CD4-positive, alpha-beta T cell treated with Interleukin-15 for 1 hour (primary cell): ENCODE results near the gene ANKRD60.

Experiments
- DNase-seq: peaks from one replicate; pipeline ENCODE4 v3.0.0-alpha.2; 2020

ANKRD60 gene, protein sequence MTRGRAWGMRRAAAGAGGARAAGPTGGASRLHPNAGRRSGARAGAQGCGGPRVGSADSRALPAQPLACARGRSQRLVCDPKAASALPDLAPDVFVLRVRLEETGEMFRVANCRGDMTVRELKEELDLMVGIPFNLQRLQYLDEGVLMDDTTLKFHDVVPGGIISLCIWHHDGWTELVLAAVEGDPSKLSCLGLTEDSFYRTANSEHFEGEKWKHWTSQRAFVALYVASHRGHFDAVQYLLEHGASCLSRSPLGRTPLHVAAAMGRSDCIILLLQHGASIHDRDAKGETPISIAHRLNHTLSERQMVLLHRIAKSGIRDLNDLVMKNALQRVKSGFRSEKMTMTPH

DNA sequence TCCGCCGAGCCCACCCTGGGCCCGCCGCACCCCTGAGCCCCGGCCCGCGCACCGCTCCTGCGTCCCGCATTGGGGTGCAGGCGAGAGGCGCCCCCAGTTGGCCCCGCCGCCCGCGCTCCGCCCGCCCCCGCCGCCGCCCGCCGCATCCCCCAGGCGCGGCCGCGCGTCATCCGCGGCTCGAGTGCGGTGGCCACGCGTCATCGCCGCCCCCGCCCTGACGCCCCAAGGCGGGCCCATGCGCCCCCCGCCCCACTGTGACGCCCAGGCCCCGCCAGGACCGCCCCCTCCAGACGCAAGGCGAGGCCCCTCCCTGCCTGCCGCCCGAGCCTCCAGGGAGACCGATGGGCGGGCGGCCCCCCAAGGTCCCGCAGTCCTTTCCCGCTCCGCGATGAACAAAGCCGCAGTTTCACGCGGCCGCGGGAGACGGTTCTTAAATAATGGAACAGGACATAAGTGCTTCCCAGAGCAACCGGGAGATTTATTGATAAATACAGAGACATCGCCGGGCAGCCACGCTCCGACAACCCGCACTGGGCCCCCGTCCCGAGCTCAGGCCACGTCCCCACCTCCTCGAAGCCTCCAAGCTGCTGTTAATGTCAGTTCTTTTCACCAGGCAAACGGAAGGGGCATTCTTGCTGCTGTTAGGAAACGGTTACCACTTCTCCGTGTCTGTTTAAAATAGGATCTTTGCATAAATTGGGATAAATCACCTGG, at the start of gene ANKRD60:
ANKRD60 (minus strand) TSS at position 170 of the 714 bp plus-strand sequence; CDS start at position 170, 0 bp downstream.
- DNase-seq, result peak; percentile 63

- DNase-seq, result no peak
These were observed 49.4 kb upstream of the ANKRD60 start for GRCh38 chr20:58277578-58278472.

GRCh38 chr20:58277107-58277506, 48.7 kb upstream of the ANKRD60 start:
- no peak for DNase-seq

- no peak for DNase-seq
These were observed 45.9 kb upstream of the ANKRD60 start for GRCh38 chr20:58274384-58274783.

DNA sequence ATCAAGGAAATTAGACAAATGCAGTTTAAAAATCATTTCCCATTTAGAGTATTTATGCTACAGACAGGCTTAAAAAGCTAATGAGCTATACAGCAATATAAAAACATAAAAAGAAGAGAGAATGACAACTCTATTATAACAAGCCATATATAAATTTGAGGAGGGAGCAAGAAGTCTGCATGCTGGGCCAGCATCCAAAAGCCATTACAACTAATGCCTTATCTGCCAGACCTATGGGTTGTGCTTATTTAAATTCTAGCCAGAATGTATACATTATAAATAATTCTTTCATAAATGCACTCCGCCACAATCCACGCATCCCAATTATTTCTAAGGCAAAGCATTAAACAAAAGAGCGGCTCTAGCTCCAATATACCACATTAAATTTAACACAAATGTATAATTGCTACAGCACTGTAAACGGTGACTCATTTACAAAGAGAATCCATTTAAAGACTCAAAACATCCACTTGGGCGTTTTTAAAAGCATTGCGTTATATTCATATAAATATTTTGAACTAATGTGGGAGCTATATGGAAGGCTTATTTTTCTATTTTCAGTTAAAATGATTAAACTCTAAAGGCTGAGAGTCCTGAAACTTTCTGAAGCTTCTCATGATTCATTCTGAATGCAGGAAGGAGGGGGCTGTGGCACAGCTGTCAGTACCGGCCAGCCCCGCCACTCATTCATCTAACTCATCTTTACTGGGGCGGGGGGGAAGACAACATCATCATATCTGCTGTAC, 43.3 kb upstream of the ANKRD60 start:
- DNase-seq, result no peak

GRCh38 chr20:58268936-58269619, 40.6 kb upstream of the ANKRD60 start:
- DNase-seq, result no peak

GRCh38 chr20:58268421-58268821, 40.0 kb upstream of the ANKRD60 start:
- no peak for DNase-seq

DNA sequence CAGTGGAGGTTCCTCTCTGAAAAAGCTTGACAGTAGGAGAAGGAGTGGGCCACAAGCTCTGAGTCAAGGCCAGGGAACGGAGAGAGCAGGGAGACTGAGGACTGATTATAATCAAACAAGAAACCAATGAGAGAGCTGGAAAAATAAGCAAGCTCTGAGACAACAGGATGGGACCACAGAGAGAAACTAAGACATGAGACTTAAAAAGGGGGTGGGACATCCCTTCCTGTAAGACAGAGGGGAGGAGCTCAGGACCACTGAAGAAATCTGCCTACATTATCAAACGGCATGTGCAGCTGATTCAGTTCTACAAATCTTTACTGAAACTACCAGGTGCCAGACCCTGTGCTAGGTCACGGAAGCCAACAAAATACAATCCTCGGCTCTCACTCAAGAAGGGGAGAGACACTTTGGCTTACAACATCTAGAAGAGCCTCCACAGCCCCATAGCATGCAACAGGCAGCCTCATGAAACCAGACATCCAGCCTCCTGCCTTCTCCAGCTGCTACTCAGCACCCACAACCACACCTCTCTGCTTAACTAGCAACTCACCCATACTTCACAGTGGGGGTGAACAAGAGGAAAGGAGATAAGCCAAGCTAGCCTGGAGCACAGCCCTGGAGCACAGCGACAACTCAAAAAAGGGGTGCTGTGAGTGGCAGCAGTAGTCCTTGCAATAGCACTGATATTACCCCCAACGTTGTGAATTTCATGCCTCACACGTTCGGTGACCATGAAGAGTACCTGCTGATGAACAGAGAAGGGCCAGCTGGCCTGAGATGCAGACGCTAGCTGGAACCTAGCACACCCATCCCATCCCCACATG, 39.1 kb upstream of the ANKRD60 start:
- DNase-seq, result no peak

DNA sequence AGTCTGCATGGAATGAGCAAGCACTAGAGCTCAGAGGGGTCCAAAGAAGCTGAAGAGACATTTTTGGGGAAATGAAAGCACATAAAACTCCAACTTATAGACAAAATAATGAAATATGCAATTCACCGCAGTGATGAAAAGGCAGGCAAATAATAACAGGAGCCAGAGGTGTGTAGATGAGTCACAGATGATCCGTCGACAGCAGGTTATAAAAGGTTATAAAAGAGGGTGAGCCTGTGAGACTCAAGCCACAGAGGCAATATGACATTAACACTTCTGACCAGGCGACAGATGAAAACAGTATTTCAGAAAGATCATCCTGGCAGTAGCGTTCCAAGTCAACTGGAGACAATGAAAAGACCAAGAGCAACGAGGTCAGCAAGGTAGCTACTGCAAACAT, 35.8 kb upstream of the ANKRD60 start:
- no peak for DNase-seq

GRCh38 chr20:58261660-58262059, 33.2 kb upstream of the ANKRD60 start:
- no peak for DNase-seq

- DNase-seq, result no peak
These were observed 31.6 kb upstream of the ANKRD60 start for GRCh38 chr20:58260006-58260405.

- no peak for DNase-seq
These were observed 28.4 kb upstream of the ANKRD60 start for GRCh38 chr20:58256842-58257241.

GRCh38 chr20:58256307-58256706, 27.9 kb upstream of the ANKRD60 start:
- no peak for DNase-seq

GRCh38 chr20:58254890-58255289, 26.4 kb upstream of the ANKRD60 start:
- no peak for DNase-seq

DNA sequence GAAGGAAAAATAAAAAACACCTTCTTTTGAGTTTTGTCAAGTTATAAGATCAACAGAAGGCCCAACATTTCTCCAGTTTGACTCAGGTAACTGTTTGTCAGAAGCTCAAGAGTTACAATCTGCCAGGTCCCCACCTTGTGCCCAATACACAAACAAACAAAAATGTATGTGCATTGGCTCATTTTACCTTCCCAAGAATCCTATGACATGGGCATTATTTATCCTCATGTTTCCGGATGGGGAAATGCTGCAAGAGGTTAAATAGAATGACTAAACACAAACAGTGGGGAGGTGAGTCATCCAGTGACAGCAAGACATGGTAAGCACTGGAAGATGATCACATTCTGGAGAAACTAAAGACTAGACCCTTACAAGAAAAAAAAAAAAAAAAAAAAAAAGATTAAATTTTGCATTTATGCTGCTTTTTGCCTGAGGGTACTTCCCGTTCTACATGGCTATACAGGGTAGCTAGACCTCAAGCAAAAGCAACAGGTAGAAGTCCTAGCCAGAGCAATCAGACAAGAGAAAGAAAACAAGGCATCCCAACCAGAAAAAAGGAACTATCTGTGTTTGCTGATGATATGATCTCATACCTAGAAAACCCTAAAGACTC, 23.6 kb upstream of the ANKRD60 start:
- no peak for DNase-seq

DNA sequence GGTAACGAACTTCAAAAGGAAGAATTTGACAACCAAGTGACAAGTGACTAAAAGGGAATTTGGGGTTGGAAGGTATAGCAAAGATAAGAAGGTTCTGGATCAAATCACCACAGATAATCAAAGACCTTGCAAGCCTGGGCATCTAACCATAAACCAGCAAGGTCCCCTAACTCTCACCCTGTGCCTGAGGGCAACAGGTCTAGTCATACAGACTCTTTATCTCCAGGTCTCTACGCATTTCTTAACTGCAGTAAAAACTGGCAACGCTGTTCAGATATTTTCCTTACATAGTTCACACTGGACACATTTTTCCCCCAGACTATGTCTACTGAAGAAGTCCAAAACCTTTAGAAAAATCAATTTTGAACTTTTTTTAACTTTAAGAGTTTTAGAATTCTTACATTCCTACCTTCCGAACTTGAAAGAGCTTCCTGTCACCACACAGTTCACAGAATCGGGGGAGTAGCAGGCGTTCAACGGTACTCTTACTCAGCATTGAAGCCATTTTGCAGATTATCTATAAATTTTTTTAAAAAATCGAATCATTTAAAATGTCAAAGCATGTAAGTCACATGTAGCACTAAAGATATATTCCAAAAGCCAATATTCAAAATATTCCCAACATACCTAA, 23.0 kb upstream of the ANKRD60 start:
- no peak for DNase-seq

- DNase-seq, result no peak
These were observed 17.9 kb upstream of the ANKRD60 start for GRCh38 chr20:58246346-58246745.

- DNase-seq, result no peak
These were observed 17.5 kb upstream of the ANKRD60 start for GRCh38 chr20:58245931-58246330.

- no peak for DNase-seq
These were observed 16.9 kb upstream of the ANKRD60 start for GRCh38 chr20:58245181-58245891.
